Spleen (tissue), 7 donors: ENCODE results near the gene LRRC10B.

Experiments
- CTCF ChIP-seq, 11 experiments: fragments of 200-600 bp in 7 of 11; fragments of 450-650 bp in 4 of 11; sonication (generic) in 4 of 11; IDR thresholded peaks in 8 of 11; conservative IDR thresholded peaks in 3 of 11; 1 replicate in 7 of 11; 2 replicates in 4 of 11; pipeline versions ENCODE4 v1.4.0 to v1.8.0; 2016 to 2021; ENCODE audit warnings: antibody characterized with exemption in 11 of 11, inconsistent platforms in 4 of 11, mild to moderate bottlenecking in 1 of 11
- POLR2A ChIP-seq, 3 donors: fragments of 450-650 bp; IDR thresholded peaks; one replicate each; pipeline ENCODE4 v1.5.1; 2017; ENCODE audit warnings: antibody characterized with exemption in 3 of 3, mild to moderate bottlenecking in 1 of 3
- POLR2AphosphoS5 ChIP-seq, 3 donors: sonication (generic); formaldehyde crosslinking; IDR thresholded peaks; one replicate each; pipeline ENCODE4 v1.5.1; 2017; ENCODE audit warnings: antibody characterized with exemption in 3 of 3
- donor health status: DM: no; HTN: no; CAD: no; lungs with moderate emphysema.
- donor health status: DM: no; HTN: no; CAD: no.
- donor health status: DM: no; HTN: no; CAD: no.

GRCh38 chr11:61549177-61549576 lies 40.6 kb downstream of the LRRC10B start:
- TF ChIP-seq CTCF (IDR thresholded peaks at IDR 0.05 in 8 of 11, conservative IDR thresholded peaks at IDR 0.05 in 3 of 11) (no peak), POLR2AphosphoS5 (IDR thresholded peaks at IDR 0.05) (no peak), POLR2A (IDR thresholded peaks at IDR 0.05) (no peak)
